GM12891 (cell line): ENCODE results near the gene ST7.

Source experiments
- POLR2A ChIP-seq: IDR thresholded peaks from 2 replicates; pipeline ENCODE4 v1.6.1; 2011; ENCODE audit warnings: low read depth, low read length, control low read depth
- POLR2AphosphoS5 ChIP-seq: IDR thresholded peaks from 2 replicates; pipeline ENCODE4 v1.6.1; 2011; ENCODE audit warnings: low read depth, low read length, control low read depth

DNA sequence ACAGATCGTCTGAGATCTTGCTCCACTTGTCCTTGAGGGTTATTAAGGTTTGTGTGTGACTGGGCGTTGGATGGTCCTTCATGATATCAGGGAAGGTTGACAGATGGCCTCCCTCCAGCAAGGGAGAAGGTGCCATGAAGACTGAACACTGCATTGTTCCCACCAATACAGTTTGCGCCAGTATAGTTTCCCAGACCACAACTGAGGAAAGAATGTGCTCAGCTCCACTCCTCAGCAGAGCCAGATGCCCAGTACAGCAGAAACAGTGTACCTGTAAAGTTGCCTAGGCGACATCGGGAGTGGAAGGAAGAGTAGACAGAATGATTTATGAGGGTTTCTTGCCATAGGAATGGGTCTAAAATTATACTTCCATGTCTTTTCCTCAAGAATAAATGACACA, 137.5 kb downstream of the ST7 start:
- no peak for TF ChIP-seq POLR2A
- TF ChIP-seq POLR2AphosphoS5 = no peak
